Choroid plexus epithelial cell (primary cell): ENCODE measurements around the gene PER1.

Experiments used
- DNase-seq: peaks from one replicate; pipeline ENCODE4 v3.0.0-alpha.2; 2010; ENCODE audit warnings: low read depth
- H3K4me3 ChIP-seq: 2 replicates; pipeline ENCODE4 v1.5.1; 2011; ENCODE audit warnings: low read depth, mild to moderate bottlenecking, control low read depth, low read length, moderate library complexity
- TF ChIP-seq, protein P1 (sequence below): conservative IDR thresholded peaks from 2 replicates; pipeline ENCODE4 v1.5.1; 2011; ENCODE audit warnings: low read depth, mild to moderate bottlenecking, control low read depth, inconsistent platforms, low read length, moderate library complexity

Gene PER1

DNA sequence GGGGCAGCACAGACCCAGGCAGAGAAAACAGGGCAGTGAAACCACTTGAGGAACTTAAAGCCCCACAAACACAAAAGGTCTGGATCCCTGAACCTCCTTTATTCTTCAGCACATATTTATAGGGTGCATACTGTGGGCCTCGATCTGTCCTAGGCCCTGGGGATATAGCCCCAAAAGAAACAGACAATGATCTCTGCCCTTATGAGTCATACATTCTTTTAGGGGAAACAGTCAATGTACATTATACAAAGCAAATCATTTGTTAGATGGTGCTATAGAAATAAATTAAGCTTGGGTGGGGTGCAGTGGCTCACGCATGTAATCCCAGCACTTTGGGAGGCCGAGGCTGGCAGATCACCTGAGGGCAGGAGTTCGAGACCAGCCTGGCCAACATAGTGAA lies 18.3 kb downstream of the PER1 start:
- TF ChIP-seq, protein P1, sequence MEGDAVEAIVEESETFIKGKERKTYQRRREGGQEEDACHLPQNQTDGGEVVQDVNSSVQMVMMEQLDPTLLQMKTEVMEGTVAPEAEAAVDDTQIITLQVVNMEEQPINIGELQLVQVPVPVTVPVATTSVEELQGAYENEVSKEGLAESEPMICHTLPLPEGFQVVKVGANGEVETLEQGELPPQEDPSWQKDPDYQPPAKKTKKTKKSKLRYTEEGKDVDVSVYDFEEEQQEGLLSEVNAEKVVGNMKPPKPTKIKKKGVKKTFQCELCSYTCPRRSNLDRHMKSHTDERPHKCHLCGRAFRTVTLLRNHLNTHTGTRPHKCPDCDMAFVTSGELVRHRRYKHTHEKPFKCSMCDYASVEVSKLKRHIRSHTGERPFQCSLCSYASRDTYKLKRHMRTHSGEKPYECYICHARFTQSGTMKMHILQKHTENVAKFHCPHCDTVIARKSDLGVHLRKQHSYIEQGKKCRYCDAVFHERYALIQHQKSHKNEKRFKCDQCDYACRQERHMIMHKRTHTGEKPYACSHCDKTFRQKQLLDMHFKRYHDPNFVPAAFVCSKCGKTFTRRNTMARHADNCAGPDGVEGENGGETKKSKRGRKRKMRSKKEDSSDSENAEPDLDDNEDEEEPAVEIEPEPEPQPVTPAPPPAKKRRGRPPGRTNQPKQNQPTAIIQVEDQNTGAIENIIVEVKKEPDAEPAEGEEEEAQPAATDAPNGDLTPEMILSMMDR, result no peak

DNA sequence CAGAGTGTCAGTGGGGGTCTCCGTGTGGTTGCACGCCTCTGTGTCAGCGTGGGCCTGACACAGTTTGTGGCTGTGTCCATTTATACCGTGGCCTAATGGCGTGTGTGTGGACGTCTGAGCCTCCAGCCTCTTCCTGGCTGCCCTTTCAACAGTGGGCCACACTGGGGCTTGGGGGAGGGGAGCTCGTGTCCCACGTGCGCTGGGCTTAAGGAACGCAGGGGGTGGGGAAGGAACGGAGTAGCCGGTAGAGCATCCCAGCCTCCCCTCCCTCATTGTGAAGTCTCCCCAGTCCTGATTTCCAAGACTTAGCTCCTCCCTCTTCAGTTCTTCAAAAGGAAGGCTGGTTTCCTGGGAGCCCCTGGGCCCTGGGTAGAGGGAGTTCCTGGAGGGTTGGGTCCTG lies 18.8 kb downstream of the PER1 start:
- no peak for DNase-seq
- no peak overlapping the region for H3K4me3 ChIP-seq

More for the DNA sequence above, 18.3 kb downstream of the PER1 start:
- H3K4me3 ChIP-seq, result no peak overlapping the region
- no peak for DNase-seq

DNA sequence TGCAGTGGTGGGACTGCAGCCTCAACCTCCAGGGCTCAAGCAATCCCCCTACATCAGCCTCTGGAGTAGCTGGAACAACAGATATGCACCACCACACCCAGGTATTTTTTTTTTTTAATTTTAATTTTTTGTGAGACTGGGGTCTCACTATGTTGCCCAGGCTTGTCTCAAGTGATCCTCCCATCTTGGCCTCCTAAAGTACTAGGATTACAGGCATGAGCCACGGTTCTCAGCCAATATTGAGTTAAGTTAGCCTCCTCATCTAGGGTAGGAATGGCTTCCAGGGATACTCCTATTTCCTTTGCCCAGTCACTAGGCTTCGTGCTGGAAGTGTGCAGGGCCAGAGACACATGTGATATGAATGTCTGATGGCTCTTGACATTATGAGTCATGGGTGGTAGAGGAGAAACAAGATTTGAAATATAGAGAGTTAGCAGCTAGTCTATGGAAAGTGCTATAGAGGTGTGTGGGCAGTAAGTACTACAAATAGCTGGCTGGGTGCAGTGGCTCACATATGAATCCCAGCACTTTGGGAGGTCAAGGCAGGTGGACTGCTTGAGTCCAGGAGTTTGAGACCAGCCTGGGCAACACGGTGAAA lies 20.3 kb downstream of the PER1 start:
- H3K4me3 ChIP-seq, result no peak overlapping the region
- TF ChIP-seq, protein P1, result no peak
- no peak for DNase-seq

More for the DNA sequence above, 18.8 kb downstream of the PER1 start:
- TF ChIP-seq, protein P1, result no peak

DNA sequence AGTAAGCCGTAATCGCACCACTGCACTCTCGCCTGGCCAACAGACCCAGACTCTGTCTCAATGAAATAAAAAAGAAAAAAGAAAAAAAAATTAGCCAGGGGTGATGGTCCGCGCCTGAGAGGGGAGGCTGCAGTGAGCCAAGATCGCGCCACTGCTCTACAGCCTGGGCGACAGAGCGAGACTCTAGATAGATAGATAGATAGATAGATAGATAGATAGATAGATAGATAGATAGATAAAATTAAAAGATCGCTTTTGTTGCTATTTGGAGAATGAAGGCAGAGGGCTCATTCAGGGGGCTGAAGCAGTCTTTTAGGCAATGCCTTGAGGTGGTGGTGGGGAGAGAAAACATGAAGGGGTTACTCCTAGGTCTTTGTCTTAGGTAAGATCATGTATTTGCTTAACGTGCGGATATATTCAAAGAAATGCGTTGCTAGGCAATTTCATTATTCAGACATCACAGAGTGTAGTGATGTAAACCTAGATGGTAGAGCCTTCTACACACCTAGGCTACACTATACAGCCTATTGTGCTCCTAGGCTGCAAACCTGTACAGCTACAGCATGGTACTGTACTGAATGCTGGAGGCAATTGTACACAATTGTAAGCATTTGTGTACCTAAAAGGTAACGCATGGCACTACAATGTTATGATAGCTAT lies 23.9 kb downstream of the PER1 start:
- TF ChIP-seq, protein P1, result no peak
- no peak for DNase-seq
- no peak overlapping the region for H3K4me3 ChIP-seq

DNA sequence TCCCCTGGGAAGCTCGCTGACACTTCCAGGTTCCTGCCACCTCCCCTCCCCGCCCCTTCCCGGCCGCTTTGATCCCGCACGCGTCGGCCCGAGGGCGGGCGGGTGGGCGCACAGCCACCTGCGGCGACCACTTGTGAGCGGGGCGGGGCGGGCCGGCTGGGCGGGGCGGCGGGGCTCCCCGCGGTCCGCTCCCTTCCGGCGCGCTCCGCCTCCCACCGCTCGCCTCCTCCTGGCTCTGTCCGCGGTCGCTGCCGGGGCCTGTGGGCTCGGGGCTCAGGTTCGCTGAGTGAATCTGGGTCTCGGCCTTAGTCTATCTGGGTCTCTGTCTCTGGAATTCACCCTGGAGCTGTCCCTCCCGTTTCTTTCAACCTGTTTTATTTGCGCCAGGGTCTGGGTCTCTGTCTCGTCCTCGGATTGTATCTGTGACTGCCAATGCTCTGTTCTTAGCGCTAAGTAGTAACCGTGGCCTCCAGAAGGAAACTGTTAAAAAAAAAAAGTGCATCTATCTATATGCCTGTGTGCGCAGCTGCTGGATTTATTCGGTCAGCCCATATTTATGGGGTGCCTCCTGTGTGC lies 25.6 kb downstream of the PER1 start:
- peak; percentile 62 for DNase-seq
- TF ChIP-seq, protein P1, result no peak
- H3K4me3 ChIP-seq, result peak overlapping the region; percentile 62

DNA sequence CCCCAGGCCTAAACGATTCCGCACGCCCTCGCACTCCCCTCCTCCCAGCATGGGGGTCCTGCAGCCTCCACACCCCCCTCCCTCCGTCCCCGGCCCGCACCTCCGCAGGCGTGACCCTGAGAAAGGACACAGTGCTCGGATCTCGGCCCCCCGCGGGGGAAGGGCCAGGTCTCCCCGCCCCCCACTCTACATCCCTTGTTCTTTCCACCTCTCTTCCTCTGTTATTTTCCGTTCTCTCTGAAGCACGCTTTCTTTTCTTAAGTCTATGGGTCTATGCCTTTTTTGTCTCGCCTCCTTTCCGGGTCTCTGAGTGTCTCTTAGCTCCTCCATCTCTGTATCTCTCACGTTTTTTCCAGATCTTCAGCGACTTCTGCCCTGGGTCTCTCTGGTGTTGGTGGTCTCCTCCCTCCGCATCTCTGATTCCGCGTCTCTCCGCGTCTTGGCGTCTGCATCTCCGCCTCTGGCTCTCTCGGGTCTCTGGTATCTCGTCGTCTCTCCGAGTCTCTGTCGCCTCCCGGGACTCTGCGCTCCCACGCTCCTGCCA lies 26.2 kb downstream of the PER1 start:
- peak overlapping the region; percentile 62 for H3K4me3 ChIP-seq
- TF ChIP-seq, protein P1, result no peak
- no peak for DNase-seq
